ENCODE results near the gene TNKS2. TPM values are rescaled to one million over a fixed set of nuclear protein-coding genes. Genes with fewer than 3 reads are reported as not detected.

The TNKS2 gene
- total RNA-seq, 1 donor from 2014 or later, result 53.7 TPM

- Mint-ChIP-seq H3K27me3 (ENCODE audit: low read depth) (no peaks in the 10 kb centered on the region), H3K36me3 (no peaks in the 10 kb centered on the region), H3K4me3 (no peak overlapping the region), H3K27ac (no peak overlapping the region), H3K9me3 (peaks cover 8% of the 10 kb centered on the region), H3K4me1 (no peaks in the 10 kb centered on the region)
- no peak for DNase-seq (ENCODE audit: low spot score in 2 of 2, unreplicated experiment in 2 of 2)
- no peak for TF ChIP-seq CTCF (IDR thresholded peaks at IDR 0.05; ENCODE audit: unreplicated experiment)
Measured at GRCh38 chr10:91896212-91896756, 98.1 kb downstream of the TNKS2 start.

- H3K4me1 Mint-ChIP-seq, result peaks cover 3% of the 10 kb centered on the region
- no peaks in the 10 kb centered on the region for H3K27me3 Mint-ChIP-seq (ENCODE audit: low read depth)
- peaks cover 8% of the 10 kb centered on the region for H3K9me3 Mint-ChIP-seq
- no peak overlapping the region for H3K4me3 Mint-ChIP-seq
- no peak overlapping the region for H3K27ac Mint-ChIP-seq
- no peak for DNase-seq (ENCODE audit: low spot score in 2 of 2, unreplicated experiment in 2 of 2)
- TF ChIP-seq CTCF (IDR thresholded peaks at IDR 0.05; ENCODE audit: unreplicated experiment), result no peak
- H3K36me3 Mint-ChIP-seq, result no peaks in the 10 kb centered on the region
Measured at GRCh38 chr10:91897421-91897820, 99.2 kb downstream of the TNKS2 start.

DNA sequence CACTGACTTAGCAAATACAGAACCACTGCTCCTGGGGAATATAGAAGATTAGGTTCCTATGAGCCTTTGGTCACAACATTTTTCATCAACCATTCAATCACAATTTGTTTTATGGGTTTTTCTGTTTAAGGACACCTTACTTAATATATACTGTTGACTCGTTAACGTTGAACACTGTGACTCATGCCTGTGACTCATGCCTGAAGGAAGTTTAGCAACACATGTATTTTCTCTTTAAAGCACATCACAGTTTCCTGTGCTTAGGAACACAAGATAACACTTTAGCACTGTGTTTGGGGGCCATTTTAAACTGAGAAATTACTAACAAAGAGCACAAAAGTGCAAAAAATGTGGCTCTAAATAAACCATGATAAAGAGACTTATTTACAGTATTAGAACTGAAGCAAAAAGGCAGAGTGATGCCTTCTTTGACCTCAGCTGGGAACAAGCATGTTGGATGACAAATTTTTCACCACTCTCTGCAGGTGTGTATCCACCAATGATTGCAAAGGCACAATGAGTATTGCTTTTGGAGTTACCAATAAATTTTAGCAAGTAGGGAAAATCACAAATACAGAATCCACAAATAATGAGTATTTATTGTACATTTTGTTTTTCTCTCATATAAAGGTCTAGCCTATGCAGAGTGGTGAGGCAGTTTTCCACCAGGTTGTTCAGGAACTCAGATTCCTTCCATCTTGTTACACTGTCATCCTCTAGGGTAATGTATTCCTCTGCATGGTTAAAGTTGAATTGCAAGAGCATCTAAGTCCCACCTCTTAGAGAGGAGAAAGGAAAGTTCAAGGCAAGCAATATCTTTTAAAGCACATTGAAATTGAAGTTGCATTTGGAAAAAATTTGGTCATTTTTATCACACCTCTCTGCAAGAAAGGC lies 103.8 kb downstream of the TNKS2 start:
- TF ChIP-seq CTCF (IDR thresholded peaks at IDR 0.05; ENCODE audit: unreplicated experiment), result no peak
- Mint-ChIP-seq H3K9me3 (no peaks in the 10 kb centered on the region), H3K27ac (peak overlapping the region; percentile 49), H3K36me3 (peaks cover 6% of the 10 kb centered on the region), H3K27me3 (ENCODE audit: low read depth) (no peaks in the 10 kb centered on the region), H3K4me3 (no peak overlapping the region), H3K4me1 (peaks cover 4% of the 10 kb centered on the region)
- no peak for DNase-seq (ENCODE audit: low spot score in 2 of 2, unreplicated experiment in 2 of 2)

GRCh38 chr10:91907033-91907594 lies 108.9 kb downstream of the TNKS2 start:
- Mint-ChIP-seq H3K27me3 (ENCODE audit: low read depth) (no peaks in the 10 kb centered on the region), H3K4me1 (peaks cover 18% of the 10 kb centered on the region), H3K27ac (no peak overlapping the region), H3K36me3 (peaks cover 6% of the 10 kb centered on the region), H3K4me3 (peak overlapping the region; percentile 74), H3K9me3 (no peaks in the 10 kb centered on the region)
- DNase-seq (ENCODE audit: low spot score in 2 of 2, unreplicated experiment in 2 of 2), result no peak
- no peak for TF ChIP-seq CTCF (IDR thresholded peaks at IDR 0.05; ENCODE audit: unreplicated experiment)

- DNase-seq (ENCODE audit: low spot score in 2 of 2, unreplicated experiment in 2 of 2), result peak; percentile 25 to 48
- Mint-ChIP-seq H3K9me3 (no peaks in the 10 kb centered on the region), H3K4me3 (peak overlapping the region; percentile 74), H3K4me1 (peaks cover 18% of the 10 kb centered on the region), H3K27ac (peak overlapping the region; percentile 52), H3K27me3 (ENCODE audit: low read depth) (peaks cover under 1% of the 10 kb centered on the region), H3K36me3 (peaks cover 6% of the 10 kb centered on the region)
- no peak for TF ChIP-seq CTCF (IDR thresholded peaks at IDR 0.05; ENCODE audit: unreplicated experiment)
Measured at GRCh38 chr10:91907914-91908336, 109.7 kb downstream of the TNKS2 start.

Measured in mesothelial cell of epicardium (in vitro differentiated cells).